GM19099 (cell line): Measurements from ENCODE around the gene MCM5.
A peak's percentile ranks its signal among the peaks of the same experiment; 100 is the strongest.

Source experiments
- POLR2A ChIP-seq: IDR thresholded peaks from 3 replicates; pipeline ENCODE4 v1.6.1; 2011; ENCODE audit warnings: low read depth; ENCODE audit not compliant: insufficient read length; ENCODE audit errors: extremely low read depth

The MCM5 gene

GRCh38 chr22:35399678-35400500 lies at the start of gene MCM5:
MCM5 (plus strand) TSS chr22:35400140; CDS start chr22:35400439, 299 bp downstream.
- TF ChIP-seq POLR2A: peak; percentile 79

- no peak for TF ChIP-seq POLR2A
These were observed 49.1 kb upstream of the MCM5 start for GRCh38 chr22:35350539-35351503.

GRCh38 chr22:35352214-35353111 lies 47.5 kb upstream of the MCM5 start:
- no peak for TF ChIP-seq POLR2A

- no peak for TF ChIP-seq POLR2A
These were observed 46.6 kb upstream of the MCM5 start for GRCh38 chr22:35353318-35353717.

- TF ChIP-seq POLR2A: no peak
These were observed 45.9 kb upstream of the MCM5 start for GRCh38 chr22:35354068-35354467.

GRCh38 chr22:35357883-35358621 lies 41.9 kb upstream of the MCM5 start:
- no peak for TF ChIP-seq POLR2A

- TF ChIP-seq POLR2A: no peak
These were observed 40.4 kb upstream of the MCM5 start for GRCh38 chr22:35359380-35360065.

GRCh38 chr22:35361001-35361558 lies 38.9 kb upstream of the MCM5 start:
- no peak for TF ChIP-seq POLR2A

GRCh38 chr22:35363566-35364086 lies 36.3 kb upstream of the MCM5 start:
- TF ChIP-seq POLR2A: no peak

- no peak for TF ChIP-seq POLR2A
These were observed 32.5 kb upstream of the MCM5 start for GRCh38 chr22:35367331-35367886.

- TF ChIP-seq POLR2A: no peak
These were observed 31.6 kb upstream of the MCM5 start for GRCh38 chr22:35368386-35368785.

- TF ChIP-seq POLR2A: no peak
These were observed 29.9 kb upstream of the MCM5 start for GRCh38 chr22:35369996-35370395.

GRCh38 chr22:35373781-35374180 lies 26.2 kb upstream of the MCM5 start:
- no peak for TF ChIP-seq POLR2A
